ENCODE results near the gene SRP9. TPM values are rescaled to one million over a fixed set of nuclear protein-coding genes. Genes with fewer than 3 reads are reported as not detected.

Gene SRP9
- total RNA-seq, 1 donor from 2014 or later = 166 TPM

- no peak for DNase-seq
- peak; percentile 1 to 15 for ATAC-seq
- peaks cover 4% of the 10 kb centered on the region for H3K36me3 ChIP-seq
- no peaks in the 10 kb centered on the region for H3K27me3 ChIP-seq (ENCODE audit: low read depth)
- H3K9me3 ChIP-seq = no peaks in the 10 kb centered on the region
- H3K4me3 ChIP-seq = peak overlapping the region; percentile 13
- H3K4me1 ChIP-seq = peaks cover 96% of the 10 kb centered on the region
- intact Hi-C loops (cut with DNase I) = no loop called here
- TF ChIP-seq, protein P1, sequence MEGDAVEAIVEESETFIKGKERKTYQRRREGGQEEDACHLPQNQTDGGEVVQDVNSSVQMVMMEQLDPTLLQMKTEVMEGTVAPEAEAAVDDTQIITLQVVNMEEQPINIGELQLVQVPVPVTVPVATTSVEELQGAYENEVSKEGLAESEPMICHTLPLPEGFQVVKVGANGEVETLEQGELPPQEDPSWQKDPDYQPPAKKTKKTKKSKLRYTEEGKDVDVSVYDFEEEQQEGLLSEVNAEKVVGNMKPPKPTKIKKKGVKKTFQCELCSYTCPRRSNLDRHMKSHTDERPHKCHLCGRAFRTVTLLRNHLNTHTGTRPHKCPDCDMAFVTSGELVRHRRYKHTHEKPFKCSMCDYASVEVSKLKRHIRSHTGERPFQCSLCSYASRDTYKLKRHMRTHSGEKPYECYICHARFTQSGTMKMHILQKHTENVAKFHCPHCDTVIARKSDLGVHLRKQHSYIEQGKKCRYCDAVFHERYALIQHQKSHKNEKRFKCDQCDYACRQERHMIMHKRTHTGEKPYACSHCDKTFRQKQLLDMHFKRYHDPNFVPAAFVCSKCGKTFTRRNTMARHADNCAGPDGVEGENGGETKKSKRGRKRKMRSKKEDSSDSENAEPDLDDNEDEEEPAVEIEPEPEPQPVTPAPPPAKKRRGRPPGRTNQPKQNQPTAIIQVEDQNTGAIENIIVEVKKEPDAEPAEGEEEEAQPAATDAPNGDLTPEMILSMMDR (IDR thresholded peaks at IDR 0.05) = no peak
- peak overlapping the region; percentile 90 for H3K27ac ChIP-seq
Observed at GRCh38 chr1:225816643-225817538, 39.3 kb downstream of the SRP9 start.

DNA sequence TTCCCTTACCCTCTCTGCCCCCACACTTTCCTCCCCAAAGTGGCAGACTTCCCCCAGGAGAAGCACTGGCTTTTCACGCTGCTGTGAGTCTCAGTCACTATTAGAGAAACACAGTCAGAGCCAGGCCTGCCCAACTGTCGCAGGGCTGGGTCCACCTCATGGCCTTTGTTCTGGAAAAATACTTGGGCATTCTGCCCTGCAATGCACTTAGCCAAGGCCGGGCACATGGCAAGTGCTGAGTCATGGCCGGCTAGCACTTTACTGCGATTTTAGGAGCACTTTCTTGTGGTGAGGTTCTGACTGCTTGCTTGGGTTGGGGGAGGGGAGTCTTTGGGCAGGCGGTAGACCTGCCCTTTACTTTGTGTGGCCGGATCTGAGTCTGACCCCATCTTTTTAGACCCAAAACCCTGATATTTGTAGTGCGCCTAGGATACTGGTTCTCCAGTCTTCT lies 40.0 kb downstream of the SRP9 start:
- peak overlapping the region; percentile 90 for H3K27ac ChIP-seq
- H3K4me3 ChIP-seq = no peak overlapping the region
- no peaks in the 10 kb centered on the region for H3K9me3 ChIP-seq
- TF ChIP-seq, protein P1 (IDR thresholded peaks at IDR 0.05) = no peak
- intact Hi-C loops (cut with DNase I) = no loop called here
- H3K36me3 ChIP-seq = peaks cover 9% of the 10 kb centered on the region
- H3K4me1 ChIP-seq = peaks cover 94% of the 10 kb centered on the region
- DNase-seq (peak; percentile 86), ATAC-seq (peak; percentile 84 to 88)
- H3K27me3 ChIP-seq (ENCODE audit: low read depth) = no peaks in the 10 kb centered on the region

DNA sequence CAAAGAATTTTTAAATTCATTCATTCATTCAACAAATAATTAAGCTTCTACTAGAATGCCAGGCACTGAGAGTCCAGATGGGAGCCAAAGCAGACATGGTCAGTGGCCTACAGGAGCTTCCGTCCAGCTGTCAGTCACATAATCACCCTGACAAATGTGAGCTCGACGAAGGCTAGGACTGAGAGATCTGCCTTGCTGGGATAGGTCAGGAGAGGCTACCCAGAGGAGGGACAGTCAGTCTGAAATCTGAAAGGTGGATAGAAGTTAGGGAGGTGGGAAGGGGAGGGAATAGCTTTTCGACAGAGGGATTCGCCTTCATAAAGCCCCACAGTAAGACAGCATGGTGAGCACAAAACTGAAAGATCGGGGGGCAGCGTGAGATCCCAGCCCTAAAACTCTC lies 40.6 kb downstream of the SRP9 start:
- intact Hi-C loops (cut with DNase I) = no loop called here
- Histone ChIP-seq H3K9me3 (no peaks in the 10 kb centered on the region), H3K27me3 (ENCODE audit: low read depth) (no peaks in the 10 kb centered on the region), H3K36me3 (peaks cover 15% of the 10 kb centered on the region), H3K27ac (peak overlapping the region; percentile 90), H3K4me3 (no peak overlapping the region), H3K4me1 (peaks cover 91% of the 10 kb centered on the region)
- ATAC-seq = no peak
- no peak for DNase-seq
- TF ChIP-seq, protein P1 (IDR thresholded peaks at IDR 0.05) = no peak

- intact Hi-C loops (cut with DNase I) = no loop called here
- Histone ChIP-seq H3K4me1 (peaks cover 91% of the 10 kb centered on the region), H3K9me3 (no peaks in the 10 kb centered on the region), H3K4me3 (no peak overlapping the region), H3K27me3 (ENCODE audit: low read depth) (no peaks in the 10 kb centered on the region), H3K27ac (peak overlapping the region; percentile 36), H3K36me3 (peaks cover 15% of the 10 kb centered on the region)
- ATAC-seq (no peak), DNase-seq (no peak)
- TF ChIP-seq, protein P1 (IDR thresholded peaks at IDR 0.05) = no peak
Observed at GRCh38 chr1:225819346-225820192, 41.9 kb downstream of the SRP9 start.

- Histone ChIP-seq H3K9me3 (no peaks in the 10 kb centered on the region), H3K36me3 (peaks cover 15% of the 10 kb centered on the region), H3K4me1 (peaks cover 91% of the 10 kb centered on the region), H3K27me3 (ENCODE audit: low read depth) (no peaks in the 10 kb centered on the region), H3K4me3 (no peak overlapping the region), H3K27ac (peak overlapping the region; percentile 36)
- TF ChIP-seq, protein P1 (IDR thresholded peaks at IDR 0.05) = no peak
- ATAC-seq (peak; percentile 47 to 75), DNase-seq (no peak)
- intact Hi-C loops (cut with DNase I) = no loop called here
Observed at GRCh38 chr1:225820522-225821120, 43.0 kb downstream of the SRP9 start.

Data from lower lobe of right lung (tissue), 2 donors.